ENCODE data around the gene C14orf180. TPM values are rescaled to one million over a fixed set of nuclear protein-coding genes. Genes with fewer than 3 reads are reported as not detected.

Gene C14orf180
- total and polyA plus RNA-seq, 12 donors, result 13.8 to 139 (median 75.1) TPM

- intact Hi-C loops (cut with DNase I), result loop anchor here in 8 of 10 donors (2.0 to 10.0 kb wide), 7 partner anchors 72 to 486 kb away; partner anchors contain the start of gene KIF26A (in 2 of the 8)
- H3K9me3 ChIP-seq, result no peaks in the 10 kb centered on the region
- H3K36me3 ChIP-seq, result no peaks in the 10 kb centered on the region
- peak in 3 of 8 donors; percentile 12 to 24 (median 15) for ATAC-seq
- no peak overlapping the region for H3K4me3 ChIP-seq
- peak in 1 of 2 donors; percentile 10 for DNase-seq
- peaks cover 3 to 29% (median 14%) of the 10 kb centered on the region in 9 donors for H3K4me1 ChIP-seq
- H3K27ac ChIP-seq, result no peak overlapping the region
- WGBS, 2 donors, result 54 to 56% methylated on average over 15 of the region's 15 CpGs
- TF ChIP-seq CTCF (IDR thresholded peaks at IDR 0.05), result no peak
- peaks cover 0 to 34% (median 22%) of the 10 kb centered on the region in 7 donors for H3K27me3 ChIP-seq
Observed at GRCh38 chr14:104563191-104563741, 16.3 kb upstream of the C14orf180 start.

- Histone ChIP-seq H3K27ac (no peak overlapping the region), H3K27me3 (peaks cover 0 to 36% (median 22%) of the 10 kb centered on the region in 7 donors), H3K4me3 (no peak overlapping the region), H3K9me3 (no peaks in the 10 kb centered on the region), H3K4me1 (peaks cover 3 to 29% (median 14%) of the 10 kb centered on the region in 9 donors), H3K36me3 (no peaks in the 10 kb centered on the region)
- 7 to 11% methylated on average over 27 of the region's 27 CpGs for WGBS, 2 donors
- intact Hi-C loops (cut with DNase I), result loop anchor here (1.0 to 10.0 kb wide), 11 partner anchors 71 to 487 kb away; partner anchors contain the start of gene KIF26A (in 2 of the 10)
- peak; percentile 72 to 92 (median 85) for ATAC-seq
- peak; percentile 77 to 80 for DNase-seq
- peak; percentile 66 to 92 (median 88) for TF ChIP-seq CTCF (IDR thresholded peaks at IDR 0.05)
Observed at GRCh38 chr14:104563742-104564615, 15.6 kb upstream of the C14orf180 start.

DNA sequence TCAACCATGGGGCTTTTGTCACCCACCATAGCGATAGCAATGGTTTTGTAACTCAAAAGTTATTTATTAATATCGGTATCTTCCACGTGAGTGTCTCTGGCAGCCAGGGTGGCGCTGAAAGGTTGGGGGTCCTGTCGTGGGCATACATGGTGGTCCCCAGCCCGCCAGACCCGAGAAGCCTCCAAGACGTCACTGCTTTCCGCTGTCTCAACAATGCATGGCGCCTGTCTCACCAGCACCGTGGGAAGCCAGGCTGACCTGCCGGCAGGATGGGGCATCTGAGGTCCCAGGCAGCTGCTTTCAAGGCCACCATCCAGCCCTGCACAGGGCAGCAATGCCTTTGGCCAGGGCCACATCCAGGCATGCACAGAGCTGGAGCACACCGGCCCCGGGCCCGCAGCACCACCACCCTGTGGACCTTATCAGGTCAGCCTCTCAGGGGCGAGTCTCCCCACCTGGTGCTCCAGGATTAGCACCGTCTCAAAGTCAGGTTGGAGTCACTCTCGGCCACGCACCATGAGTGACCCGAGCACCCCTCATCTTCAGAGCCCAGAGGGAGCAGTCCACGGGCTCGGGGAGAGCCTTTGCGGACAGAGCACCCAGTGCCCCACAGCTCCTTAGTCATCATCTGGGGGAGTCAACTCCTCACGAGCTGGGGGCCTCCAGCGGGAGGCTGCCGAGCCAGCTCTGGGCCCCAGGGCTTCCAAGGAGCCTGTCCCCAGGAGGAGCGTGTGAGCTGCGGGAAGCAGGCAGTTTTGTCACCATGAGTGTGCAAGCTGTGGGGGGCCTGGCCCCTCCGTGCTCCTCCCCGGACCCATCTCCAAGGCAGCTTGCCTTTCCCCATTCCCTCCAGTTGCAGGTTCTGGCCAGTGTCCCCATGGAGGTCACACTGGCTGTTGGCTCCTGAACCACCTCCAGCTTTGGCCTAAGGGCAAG is 14.6 kb upstream of the C14orf180 start:
- intact Hi-C loops (cut with DNase I), result loop anchor here (1.0 to 10.0 kb wide), 12 partner anchors 67 to 488 kb away; partner anchors contain the start of gene KIF26A (in 2 of the 10)
- no peak for ATAC-seq
- Histone ChIP-seq H3K4me3 (no peak overlapping the region), H3K27ac (no peak overlapping the region), H3K36me3 (no peaks in the 10 kb centered on the region), H3K9me3 (no peaks in the 10 kb centered on the region), H3K4me1 (peaks cover 3 to 29% (median 14%) of the 10 kb centered on the region in 9 donors), H3K27me3 (peaks cover 0 to 46% (median 22%) of the 10 kb centered on the region in 7 donors)
- no peak for TF ChIP-seq CTCF (IDR thresholded peaks at IDR 0.05)
- 78 to 79% methylated on average over 30 of the region's 30 CpGs for WGBS, 2 donors
- DNase-seq, result no peak

Measured in heart right ventricle (tissue), 16 donors.